ENCODE data around the gene SLC39A13.

- TF ChIP-seq CTCF (IDR thresholded peaks at IDR 0.05; ENCODE audit: borderline replicate concordance, extremely low read depth, low read length, poor library complexity, severe bottlenecking): no peak
- no peak for TF ChIP-seq EZH2 (IDR thresholded peaks at IDR 0.05; ENCODE audit: borderline replicate concordance, low read depth, low read length, severe bottlenecking)
Measured at GRCh38 chr11:47449541-47449940, 41.2 kb downstream of the SLC39A13 start.
